ENCODE data around the gene UBP1.

The UBP1 gene

DNA sequence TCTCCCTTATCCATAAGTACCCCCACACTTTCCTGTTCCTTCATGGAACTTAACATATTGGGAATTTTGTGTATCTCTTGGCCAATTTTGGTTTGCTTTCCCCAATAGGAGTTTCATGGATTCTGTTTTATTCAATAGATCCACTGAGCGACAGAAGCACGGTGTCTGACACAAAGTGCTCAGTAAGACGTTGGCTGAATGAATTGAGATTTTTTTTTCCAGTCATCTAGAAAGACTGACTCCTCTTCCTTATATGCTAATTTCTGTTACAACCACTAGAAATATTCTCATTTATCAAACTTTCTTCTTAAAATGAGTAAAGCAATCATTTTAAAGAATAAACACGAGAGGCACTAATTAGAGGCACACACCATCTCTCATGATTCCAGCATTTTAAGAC, 48.1 kb downstream of the UBP1 start:
- Histone ChIP-seq H3K36me3 (ENCODE audit: control insufficient read depth, low read length) (peaks cover 75% of the 10 kb centered on the region), H3K27me3 (ENCODE audit: control insufficient read depth, low read length) (no peaks in the 10 kb centered on the region), H3K4me1 (ENCODE audit: control insufficient read depth, low read length) (no peaks in the 10 kb centered on the region), H3K9me2 (replicated peaks; ENCODE audit: control insufficient read depth, low read length) (no peaks in the 10 kb centered on the region), H3K9me3 (ENCODE audit: control insufficient read depth, insufficient read depth, low read length) (no peaks in the 10 kb centered on the region), H4K20me1 (ENCODE audit: control insufficient read depth, insufficient read depth, low read depth, low read length) (no peaks in the 10 kb centered on the region), H3K79me2 (ENCODE audit: control insufficient read depth, low read length) (no peaks in the 10 kb centered on the region), H3K27ac (ENCODE audit: low read depth, low read length) (no peak overlapping the region), H3K4me3 (ENCODE audit: low read length) (no peak overlapping the region), H3F3A (ENCODE audit: control insufficient read depth, insufficient read depth) (no peaks in the 10 kb centered on the region), H3K4me2 (ENCODE audit: low read length) (no peak overlapping the region)
- TF ChIP-seq CTCF (IDR thresholded peaks at IDR 0.05; ENCODE audit: low read depth, low read length, poor library complexity, severe bottlenecking), result no peak
- no peak for TF ChIP-seq EZH2phosphoT487 (IDR thresholded peaks at IDR 0.05; ENCODE audit: borderline replicate concordance, low read length)

DNA sequence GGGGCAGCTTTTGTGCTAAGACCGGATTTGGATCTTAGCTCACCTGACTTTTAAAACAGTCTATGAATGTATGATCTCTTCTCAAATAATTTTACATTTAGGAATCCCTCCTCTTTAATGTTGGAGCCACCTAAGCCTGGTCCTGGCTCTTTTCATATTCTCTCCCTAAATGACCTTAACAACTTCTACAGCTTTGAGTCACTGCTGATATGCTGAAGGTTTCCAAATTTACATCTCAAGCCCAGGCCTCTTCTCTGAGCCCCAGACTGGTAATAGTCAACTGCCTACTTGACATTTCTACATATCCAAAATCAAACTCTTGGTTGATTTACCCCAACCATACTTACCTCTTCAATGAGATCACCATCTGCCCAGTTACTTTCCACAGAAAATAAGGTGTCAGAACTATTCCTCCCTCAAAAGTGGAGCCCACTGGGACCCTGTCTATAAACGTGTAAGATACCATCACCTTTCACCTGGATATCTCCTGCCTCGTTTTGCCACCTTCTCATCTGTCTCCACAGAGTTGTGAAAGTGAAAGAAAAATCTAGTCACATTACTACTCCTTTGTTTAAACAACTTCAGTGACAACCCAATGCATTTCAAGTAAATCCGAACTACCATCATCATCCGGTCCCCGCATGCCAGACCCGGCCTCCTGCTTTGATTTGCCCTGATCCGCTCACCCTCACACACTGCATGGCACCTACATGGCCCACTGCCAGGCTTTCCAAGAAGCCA, 48.8 kb downstream of the UBP1 start:
- Histone ChIP-seq H3K9me3 (ENCODE audit: control insufficient read depth, insufficient read depth, low read length) (no peaks in the 10 kb centered on the region), H3K79me2 (ENCODE audit: control insufficient read depth, low read length) (no peaks in the 10 kb centered on the region), H3K4me3 (ENCODE audit: low read length) (no peak overlapping the region), H4K20me1 (ENCODE audit: control insufficient read depth, insufficient read depth, low read depth, low read length) (no peaks in the 10 kb centered on the region), H3F3A (ENCODE audit: control insufficient read depth, insufficient read depth) (no peaks in the 10 kb centered on the region), H3K4me1 (ENCODE audit: control insufficient read depth, low read length) (no peaks in the 10 kb centered on the region), H3K4me2 (ENCODE audit: low read length) (no peak overlapping the region), H3K27ac (ENCODE audit: low read depth, low read length) (no peak overlapping the region), H3K36me3 (ENCODE audit: control insufficient read depth, low read length) (peaks cover 71% of the 10 kb centered on the region), H3K9me2 (replicated peaks; ENCODE audit: control insufficient read depth, low read length) (no peaks in the 10 kb centered on the region), H3K27me3 (ENCODE audit: control insufficient read depth, low read length) (no peaks in the 10 kb centered on the region)
- TF ChIP-seq CTCF (IDR thresholded peaks at IDR 0.05; ENCODE audit: low read depth, low read length, poor library complexity, severe bottlenecking) (no peak), EZH2phosphoT487 (IDR thresholded peaks at IDR 0.05; ENCODE audit: borderline replicate concordance, low read length) (no peak)

GRCh38 chr3:33389908-33390307, 50.3 kb downstream of the UBP1 start:
- Histone ChIP-seq H3K9me3 (ENCODE audit: control insufficient read depth, insufficient read depth, low read length) (no peaks in the 10 kb centered on the region), H3K4me3 (ENCODE audit: low read length) (no peak overlapping the region), H3K27me3 (ENCODE audit: control insufficient read depth, low read length) (no peaks in the 10 kb centered on the region), H3K9me2 (replicated peaks; ENCODE audit: control insufficient read depth, low read length) (no peaks in the 10 kb centered on the region), H3K79me2 (ENCODE audit: control insufficient read depth, low read length) (no peaks in the 10 kb centered on the region), H4K20me1 (ENCODE audit: control insufficient read depth, insufficient read depth, low read depth, low read length) (no peaks in the 10 kb centered on the region), H3K27ac (ENCODE audit: low read depth, low read length) (no peak overlapping the region), H3F3A (ENCODE audit: control insufficient read depth, insufficient read depth) (no peaks in the 10 kb centered on the region), H3K36me3 (ENCODE audit: control insufficient read depth, low read length) (peaks cover 59% of the 10 kb centered on the region), H3K4me2 (ENCODE audit: low read length) (no peak overlapping the region), H3K4me1 (ENCODE audit: control insufficient read depth, low read length) (peaks cover 5% of the 10 kb centered on the region)
- TF ChIP-seq CTCF (IDR thresholded peaks at IDR 0.05; ENCODE audit: low read depth, low read length, poor library complexity, severe bottlenecking) (no peak), EZH2phosphoT487 (IDR thresholded peaks at IDR 0.05; ENCODE audit: borderline replicate concordance, low read length) (no peak)

All from DOHH2 (cell line).